Measurements from ENCODE around the gene CACNA1B. TPM values are rescaled to one million over a fixed set of nuclear protein-coding genes. Genes with fewer than 3 reads are reported as not detected.

CACNA1B gene
- polyA plus RNA-seq, 1 of the 3 experiments (the other 2 are of a cell fraction): 0.03 TPM

- Histone ChIP-seq H2AFZ (ENCODE audit: low read depth) (no peak overlapping the region), H4K20me1 (ENCODE audit: insufficient read depth) (no peaks in the 10 kb centered on the region), H3K4me1 (ENCODE audit: control insufficient read depth in 1 of 2, insufficient read depth in 2 of 2, low read depth in 1 of 2, low read length in 1 of 2) (no peaks in the 10 kb centered on the region; a peak in 1 of 4 replicates), H3K9me2 (no peaks in the 10 kb centered on the region), H3K27ac (ENCODE audit: low read depth in 2 of 2, low read length in 1 of 2) (no peak overlapping the region), H3K36me3 (replicated peaks in 1 of 2; ENCODE audit: control insufficient read depth in 1 of 2, insufficient read depth in 2 of 2, low read length in 1 of 2) (no peaks in the 10 kb centered on the region), H3K4me3 (ENCODE audit: low read depth in 2 of 2, low read length in 1 of 2) (no peak overlapping the region), H3K79me2 (ENCODE audit: insufficient read depth) (no peaks in the 10 kb centered on the region), H3K9me3 (0 out of 2 replicates have a peak, but pooled peaks cover 10% of the 10 kb centered on the region), H3K4me2 (no peak overlapping the region), H3F3A (replicated peaks; ENCODE audit: insufficient read depth) (no peaks in the 10 kb centered on the region), H3K27me3 (ENCODE audit: insufficient read depth) (no peaks in the 10 kb centered on the region), H3K9ac (no peak overlapping the region)
- peak; percentile 34 for DNase-seq
- no peak for TF ChIP-seq IRF3 (IDR thresholded peaks at IDR 0.05; ENCODE audit: low read depth, low read length)
- peak; percentile 64 for TF ChIP-seq GATA2 (CRISPR knock-in tag; IDR thresholded peaks at IDR 0.05)
- TF ChIP-seq FOSL2 (IDR thresholded peaks at IDR 0.05; ENCODE audit: borderline replicate concordance, low read depth): no peak
- no peak for TF ChIP-seq SMC3 (IDR thresholded peaks at IDR 0.05; ENCODE audit: low read depth, low read length)
- peak; percentile 8; the same call in 1 of the 2 replicates for TF ChIP-seq MXI1 (IDR thresholded peaks at IDR 0.05; ENCODE audit: low read depth, low read length)
- CTCF ChIA-PET: no interaction called here
- POLR2A ChIA-PET: interaction anchor here (1.2 kb wide), 1 partner anchor 24 kb away, joined by 3 read pairs; no protein-coding TSS in a partner anchor
- 10% methylated on average over 5 of the region's 5 CpGs for WGBS (ENCODE audit: low lambda C conversion rate)
Observed at GRCh38 chr9:137851516-137852267, 25.9 kb upstream of the CACNA1B start.

GRCh38 chr9:137853392-137853995, 24.1 kb upstream of the CACNA1B start:
- no peak overlapping the region for H3K9ac ChIP-seq
- 0 out of 2 replicates have a peak, but pooled peaks cover 10% of the 10 kb centered on the region for H3K9me3 ChIP-seq
- CTCF ChIA-PET: no interaction called here
- no peaks in the 10 kb centered on the region for H3K9me2 ChIP-seq
- no peak overlapping the region for H3K27ac ChIP-seq (ENCODE audit: low read depth in 2 of 2, low read length in 1 of 2)
- WGBS (ENCODE audit: low lambda C conversion rate): 46% methylated on average over 1 of the region's 1 CpG
- H2AFZ ChIP-seq (ENCODE audit: low read depth): no peak overlapping the region
- no peaks in the 10 kb centered on the region for H3K27me3 ChIP-seq (ENCODE audit: insufficient read depth)
- POLR2A ChIA-PET: no interaction called here
- no peaks in the 10 kb centered on the region for H3K79me2 ChIP-seq (ENCODE audit: insufficient read depth)
- no peaks in the 10 kb centered on the region for H4K20me1 ChIP-seq (ENCODE audit: insufficient read depth)
- H3K4me3 ChIP-seq (ENCODE audit: low read depth in 2 of 2, low read length in 1 of 2): no peak overlapping the region
- H3K4me1 ChIP-seq (ENCODE audit: control insufficient read depth in 1 of 2, insufficient read depth in 2 of 2, low read depth in 1 of 2, low read length in 1 of 2): no peaks in the 10 kb centered on the region; a peak in 1 of 4 replicates
- H3F3A ChIP-seq (replicated peaks; ENCODE audit: insufficient read depth): no peaks in the 10 kb centered on the region
- H3K4me2 ChIP-seq: no peak overlapping the region
- DNase-seq: no peak
- H3K36me3 ChIP-seq (replicated peaks in 1 of 2; ENCODE audit: control insufficient read depth in 1 of 2, insufficient read depth in 2 of 2, low read length in 1 of 2): no peaks in the 10 kb centered on the region
- TF ChIP-seq FOXJ3 (CRISPR knock-in tag; IDR thresholded peaks at IDR 0.05): no peak
- TF ChIP-seq GABPA (IDR thresholded peaks at IDR 0.05; ENCODE audit: low read depth): no peak
- TF ChIP-seq IRF3 (IDR thresholded peaks at IDR 0.05; ENCODE audit: low read depth, low read length): no peak
- TF ChIP-seq USF2 (IDR thresholded peaks at IDR 0.05; ENCODE audit: borderline replicate concordance, low read depth, low read length): no peak
- no peak for TF ChIP-seq SMC3 (IDR thresholded peaks at IDR 0.05; ENCODE audit: low read depth, low read length)
- no peak for TF ChIP-seq REST (IDR thresholded peaks at IDR 0.05; ENCODE audit: low read depth, low read length)
- TF ChIP-seq NFIC (IDR thresholded peaks at IDR 0.05; ENCODE audit: borderline replicate concordance): no peak
- TF ChIP-seq USF1 (IDR thresholded peaks at IDR 0.05; ENCODE audit: borderline replicate concordance, low read depth): no peak
- TF ChIP-seq EZH2phosphoT487 (IDR thresholded peaks at IDR 0.05; ENCODE audit: borderline replicate concordance, low read depth): no peak
- TF ChIP-seq FOSL2 (IDR thresholded peaks at IDR 0.05; ENCODE audit: borderline replicate concordance, low read depth): no peak
- no peak for TF ChIP-seq TCF12 (IDR thresholded peaks at IDR 0.05)
- TF ChIP-seq GATA2 (CRISPR knock-in tag; IDR thresholded peaks at IDR 0.05): no peak
- no peak for TF ChIP-seq EP300 (IDR thresholded peaks at IDR 0.05; ENCODE audit: borderline replicate concordance in 1 of 2, low read depth in 1 of 2, low read length in 1 of 2)

Data from SK-N-SH (cell line).